H9 (cell line): ENCODE data around the gene NKD1. TPM values are rescaled to one million over a fixed set of nuclear protein-coding genes. Genes with fewer than 3 reads are reported as not detected.

Experiments
- DNase-seq: peaks from one replicate; pipeline ENCODE4 v3.0.0-alpha.2; 2017
- H2AFZ ChIP-seq: one replicate; pipeline ENCODE4 v1.6.1; 2013; ENCODE audit warnings: mild to moderate bottlenecking, low read length, control low read depth, moderate library complexity
- H2AK5ac ChIP-seq: 2 replicates; pipeline ENCODE4 v1.6.1; 2013; ENCODE audit warnings: low read length, control low read depth, mixed read lengths; ENCODE audit not compliant: insufficient read length
- H2BK120ac ChIP-seq: one replicate; pipeline ENCODE4 v1.6.1; 2013; ENCODE audit warnings: low read depth, mild to moderate bottlenecking, low read length, control low read depth, inconsistent platforms; ENCODE audit not compliant: poor library complexity, severe bottlenecking
- H2BK12ac ChIP-seq: 2 replicates; pipeline ENCODE4 v1.6.1; 2013; ENCODE audit warnings: low read length, control low read depth, mixed read lengths, low read depth; ENCODE audit not compliant: insufficient read length
- H2BK15ac ChIP-seq: 2 replicates; pipeline ENCODE4 v1.6.1; 2013; ENCODE audit warnings: low read depth, low read length, control low read depth
- H2BK20ac ChIP-seq: one replicate; pipeline ENCODE4 v1.6.1; 2013; ENCODE audit warnings: low read depth, mild to moderate bottlenecking, low read length, control low read depth, inconsistent platforms; ENCODE audit not compliant: poor library complexity, severe bottlenecking
- H2BK5ac ChIP-seq: 2 replicates; pipeline ENCODE4 v1.6.1; 2013; ENCODE audit warnings: low read length, control low read depth, mixed read lengths; ENCODE audit not compliant: insufficient read length
- H3K14ac ChIP-seq: 2 replicates; pipeline ENCODE4 v1.6.1; 2013; ENCODE audit warnings: low read length, control low read depth; ENCODE audit not compliant: insufficient read depth
- H3K18ac ChIP-seq: 2 replicates; pipeline ENCODE4 v1.6.1; 2013; ENCODE audit warnings: low read depth, mild to moderate bottlenecking, mixed read lengths, low read length, control low read depth; ENCODE audit not compliant: insufficient read length
- H3K23ac ChIP-seq: 2 replicates; pipeline ENCODE4 v1.6.1; 2013; ENCODE audit warnings: low read length, control low read depth, mixed read lengths, low read depth; ENCODE audit not compliant: insufficient read length
- H3K23me2 ChIP-seq: 2 replicates; pipeline ENCODE4 v1.6.1; 2013; ENCODE audit warnings: low read depth, mild to moderate bottlenecking, mixed read lengths, low read length, control low read depth; ENCODE audit not compliant: insufficient read length, poor library complexity, severe bottlenecking
- H3K27ac ChIP-seq: 2 replicates; pipeline ENCODE4 v1.5.1; 2013; ENCODE audit warnings: low read length, control low read depth, mixed read lengths, low read depth; ENCODE audit not compliant: insufficient read length
- H3K27me3 ChIP-seq: 2 replicates; pipeline ENCODE4 v1.6.1; 2013; ENCODE audit warnings: low read length, control low read depth, inconsistent platforms; ENCODE audit not compliant: insufficient read depth
- H3K4ac ChIP-seq: 2 replicates; pipeline ENCODE4 v1.6.1; 2013; ENCODE audit warnings: low read depth, mild to moderate bottlenecking, control low read depth, inconsistent platforms, low read length, moderate library complexity
- H3K4me1 ChIP-seq: 2 replicates; pipeline ENCODE4 v1.6.1; 2013; ENCODE audit warnings: low read length, control low read depth, inconsistent platforms; ENCODE audit not compliant: insufficient read depth
- H3K4me2 ChIP-seq: 2 replicates; pipeline ENCODE4 v1.6.1; 2013; ENCODE audit warnings: low read length, control low read depth, mixed read lengths; ENCODE audit not compliant: insufficient read length, insufficient read depth
- H3K56ac ChIP-seq: 2 replicates; pipeline ENCODE4 v1.6.1; 2013; ENCODE audit warnings: low read depth, mild to moderate bottlenecking, mixed read lengths, low read length, control low read depth; ENCODE audit not compliant: insufficient read length
- H3K79me1 ChIP-seq: 2 replicates; pipeline ENCODE4 v1.6.1; 2013; ENCODE audit warnings: low read depth, mild to moderate bottlenecking, moderate library complexity, low read length, control low read depth, inconsistent platforms; ENCODE audit not compliant: insufficient read depth, poor library complexity, severe bottlenecking
- H3K79me2 ChIP-seq: 2 replicates; pipeline ENCODE4 v1.6.1; 2013; ENCODE audit warnings: low read length, control low read depth, inconsistent platforms; ENCODE audit not compliant: insufficient read depth
- H3K9ac ChIP-seq: 2 replicates; pipeline ENCODE4 v1.6.1; 2013; ENCODE audit warnings: low read length, control low read depth, mixed read lengths; ENCODE audit not compliant: insufficient read length; ENCODE audit errors: extremely low read depth
- H3K9me3 ChIP-seq: one replicate; pipeline ENCODE4 v1.6.1; 2013; ENCODE audit warnings: low read depth, low read length, inconsistent platforms; ENCODE audit not compliant: control insufficient read depth
- H3T11ph ChIP-seq: one replicate; pipeline ENCODE4 v1.6.1; 2013; ENCODE audit warnings: mild to moderate bottlenecking, low read length, control low read depth, inconsistent platforms
- H4K20me1 ChIP-seq: one replicate; pipeline ENCODE4 v1.6.1; 2013; ENCODE audit not compliant: control insufficient read depth, insufficient read length, insufficient read depth
- H4K5ac ChIP-seq: 2 replicates; pipeline ENCODE4 v1.6.1; 2013; ENCODE audit warnings: low read depth, mild to moderate bottlenecking, mixed read lengths, low read length, control low read depth; ENCODE audit not compliant: insufficient read length
- H4K8ac ChIP-seq: replicated peaks from 2 replicates; pipeline ENCODE4 v1.6.1; 2013; ENCODE audit warnings: low read length, control low read depth, mixed read lengths, low read depth; ENCODE audit not compliant: insufficient read length
- H4K91ac ChIP-seq: 2 replicates; pipeline ENCODE4 v1.6.1; 2013; ENCODE audit warnings: low read depth, mild to moderate bottlenecking, moderate library complexity, mixed read lengths, low read length, control low read depth; ENCODE audit not compliant: insufficient read length
- H3K27ac Mint-ChIP-seq, 3 experiments: 2 replicates in 2 of 3; 3 replicates in 1 of 3; pipeline ENCODE4 v1.8.0; 2020 to 2021; ENCODE audit warnings: mixed read lengths in 3 of 3, mild to moderate bottlenecking in 1 of 3, moderate library complexity in 1 of 3
- H3K27me3 Mint-ChIP-seq: 2 replicates; pipeline ENCODE4 v1.8.0; 2021; ENCODE audit warnings: low read depth, mild to moderate bottlenecking, moderate library complexity, mixed read lengths
- H3K36me3 Mint-ChIP-seq, 3 experiments: 2 replicates in 2 of 3; 3 replicates in 1 of 3; pipeline ENCODE4 v1.8.0; 2020 to 2021; ENCODE audit warnings: low read depth in 3 of 3, mixed read lengths in 3 of 3; ENCODE audit not compliant: insufficient read depth in 1 of 3
- H3K4me1 Mint-ChIP-seq, 2 experiments: 2 replicates each; pipeline ENCODE4 v1.8.0; 2020; ENCODE audit warnings: mixed read lengths in 2 of 2
- H3K4me3 Mint-ChIP-seq, 2 experiments: 2 replicates in 1 of 2; 3 replicates in 1 of 2; pipeline ENCODE4 v1.8.0; 2020 to 2021; ENCODE audit warnings: mild to moderate bottlenecking in 2 of 2, mixed read lengths in 2 of 2, moderate library complexity in 1 of 2
- H3K9me3 Mint-ChIP-seq, 2 experiments: 2 replicates in 1 of 2; 3 replicates in 1 of 2; pipeline ENCODE4 v1.8.0; 2020; ENCODE audit warnings: mild to moderate bottlenecking in 2 of 2, mixed read lengths in 2 of 2, moderate library complexity in 1 of 2
- CTCF ChIP-seq: fragments of 200-600 bp; sonication (generic); conservative IDR thresholded peaks from 3 replicates; pipeline ENCODE4 v1.8.0; 2021; ENCODE audit warnings: antibody characterized with exemption, mild to moderate bottlenecking
- WGBS: extraction: QIAGEN DNeasy Blood & Tissue Kit; methylation state at CpG from one replicate; pipeline ENCODE4 v1.1.7; 2013; ENCODE audit warnings: missing lambda C conversion rate, low lambda C conversion rate, mixed read lengths; ENCODE audit not compliant: insufficient read length; ENCODE audit errors: extremely low coverage; 5-methylcytosine and 5-hydroxymethylcytosine counted together
- total RNA-seq: library from RNA; stranded (reverse); gene quantifications from 2 replicates; pipeline ENCODE4 v1.2.1, GENCODE V29; 2021

Gene NKD1
- total RNA-seq, 1 experiment from 2014 or later: 1.9 TPM

- Mint-ChIP-seq H3K4me1 (peaks cover 0 to 2% of the 10 kb centered on the region in 2 experiments; a peak in 2 of 4 replicates), H3K4me3 (no peak overlapping the region), H3K27ac (no peak overlapping the region; a peak in 1 of 7 replicates), H3K9me3 (no peaks in the 10 kb centered on the region; a peak in 1 of 5 replicates), H3K27me3 (no peaks in the 10 kb centered on the region; the same call in none of the 2 replicates), H3K36me3 (no peaks in the 10 kb centered on the region; a peak in 1 of 7 replicates)
- no CpG with 5 or more reads among the region's 3 CpGs for WGBS
- Histone ChIP-seq H4K5ac (no peak overlapping the region), H4K8ac (no peak overlapping the region), H3K23ac (no peak overlapping the region), H3K23me2 (no peaks in the 10 kb centered on the region), H2BK5ac (no peak overlapping the region), H3K4me2 (no peak overlapping the region), H3K14ac (no peak overlapping the region), H2BK12ac (no peak overlapping the region), H3K79me1 (no peaks in the 10 kb centered on the region), H3K9ac (no peak overlapping the region), H3T11ph (no peak overlapping the region), H2BK120ac (no peak overlapping the region), H4K20me1 (no peaks in the 10 kb centered on the region), H3K9me3 (no peaks in the 10 kb centered on the region), H3K27me3 (no peaks in the 10 kb centered on the region), H3K4ac (no peak overlapping the region), H2BK15ac (no peak overlapping the region), H2AFZ (no peak overlapping the region), H2BK20ac (no peak overlapping the region), H3K27ac (no peak overlapping the region), H4K91ac (no peak overlapping the region), H2AK5ac (no peak overlapping the region), H3K4me1 (no peaks in the 10 kb centered on the region), H3K18ac (no peak overlapping the region), H3K79me2 (no peaks in the 10 kb centered on the region), H3K56ac (no peak overlapping the region)
- TF ChIP-seq CTCF: no peak
- DNase-seq: no peak
Observed at GRCh38 chr16:50655558-50656055, 107.4 kb downstream of the NKD1 start.
